ENCODE measurements around the gene RBM6.
"Not testable (repeated sequence)": the region's sequence is repeated elsewhere in the genome, so short reads cannot be mapped to it uniquely, and the experiment has no call there.

Gene RBM6

GRCh38 chr3:49917806-49918590 is 22.0 kb upstream of the RBM6 start:
- DNase-seq (ENCODE audit: low spot score): not testable (repeated sequence)

GRCh38 chr3:49924683-49925082 is 15.3 kb upstream of the RBM6 start:
- peak; percentile 69 for DNase-seq (ENCODE audit: low spot score)

DNA sequence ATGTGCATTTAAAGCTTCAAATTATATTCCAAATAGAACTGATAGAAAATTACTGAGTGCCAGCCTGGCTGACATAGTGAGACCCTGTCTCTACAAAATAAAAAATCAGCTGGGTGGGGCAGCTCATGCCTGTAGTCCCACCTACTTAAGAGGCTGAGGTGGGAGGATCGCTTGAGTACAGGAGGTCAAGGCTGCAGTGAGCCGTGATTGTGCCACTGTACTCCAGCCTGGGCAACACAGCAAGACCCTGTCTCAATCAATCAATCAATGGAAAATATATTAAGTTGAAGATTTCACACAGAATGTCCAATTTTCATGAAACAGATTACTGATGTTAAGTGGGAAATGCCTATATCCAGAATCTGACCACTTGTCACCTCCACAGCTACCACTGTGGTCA is 14.5 kb upstream of the RBM6 start:
- DNase-seq (ENCODE audit: low spot score): no peak

GRCh38 chr3:49926117-49926728 is 13.7 kb upstream of the RBM6 start:
- DNase-seq (ENCODE audit: low spot score): no peak

DNA sequence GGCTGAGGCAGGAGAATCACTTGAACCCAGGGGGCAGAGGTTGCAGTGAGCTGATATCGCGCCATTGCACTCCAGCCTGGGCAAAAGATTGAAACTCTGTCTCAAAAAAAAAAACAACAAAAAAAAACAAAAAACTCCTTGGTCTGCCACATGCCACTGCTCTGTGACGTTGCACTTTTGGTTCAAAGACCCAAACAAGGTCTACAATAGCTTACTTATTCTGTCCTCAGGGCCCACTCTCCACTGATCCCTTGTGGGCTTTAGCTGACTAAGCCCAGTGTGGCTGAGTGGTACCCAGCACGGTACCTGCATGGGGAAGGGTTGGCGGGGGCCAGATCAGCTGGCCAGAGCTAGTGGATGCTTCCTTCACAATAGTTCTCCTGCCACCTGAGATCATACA is 12.2 kb upstream of the RBM6 start:
- DNase-seq (ENCODE audit: low spot score): no peak

DNA sequence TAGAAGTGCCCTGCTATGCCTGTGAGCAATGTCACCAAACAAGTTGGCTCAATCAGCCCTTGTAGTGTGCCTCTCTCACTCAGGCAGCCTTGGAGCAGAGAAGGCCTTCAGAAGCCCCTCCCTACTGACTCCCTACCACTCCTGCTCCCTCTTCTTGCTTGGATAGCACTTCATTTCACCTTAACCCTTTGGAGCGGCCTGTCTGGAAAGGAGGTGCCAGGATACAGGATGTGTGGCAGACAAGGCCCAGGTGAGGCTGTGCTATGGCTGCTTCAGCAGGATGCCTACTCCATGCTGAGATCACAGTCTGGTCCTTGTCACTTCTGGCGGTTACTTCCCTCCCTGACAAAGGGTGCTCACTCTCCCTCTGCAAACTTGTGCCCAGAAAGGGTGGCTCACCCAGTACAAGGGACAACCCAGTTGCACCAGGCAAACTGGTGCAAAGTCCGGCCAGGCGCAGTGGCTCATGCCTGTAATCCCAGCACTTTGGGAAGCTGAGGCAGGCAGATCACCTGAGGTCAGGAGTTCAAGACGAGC is 11.4 kb upstream of the RBM6 start:
- peak; percentile 32 for DNase-seq (ENCODE audit: low spot score)

DNA sequence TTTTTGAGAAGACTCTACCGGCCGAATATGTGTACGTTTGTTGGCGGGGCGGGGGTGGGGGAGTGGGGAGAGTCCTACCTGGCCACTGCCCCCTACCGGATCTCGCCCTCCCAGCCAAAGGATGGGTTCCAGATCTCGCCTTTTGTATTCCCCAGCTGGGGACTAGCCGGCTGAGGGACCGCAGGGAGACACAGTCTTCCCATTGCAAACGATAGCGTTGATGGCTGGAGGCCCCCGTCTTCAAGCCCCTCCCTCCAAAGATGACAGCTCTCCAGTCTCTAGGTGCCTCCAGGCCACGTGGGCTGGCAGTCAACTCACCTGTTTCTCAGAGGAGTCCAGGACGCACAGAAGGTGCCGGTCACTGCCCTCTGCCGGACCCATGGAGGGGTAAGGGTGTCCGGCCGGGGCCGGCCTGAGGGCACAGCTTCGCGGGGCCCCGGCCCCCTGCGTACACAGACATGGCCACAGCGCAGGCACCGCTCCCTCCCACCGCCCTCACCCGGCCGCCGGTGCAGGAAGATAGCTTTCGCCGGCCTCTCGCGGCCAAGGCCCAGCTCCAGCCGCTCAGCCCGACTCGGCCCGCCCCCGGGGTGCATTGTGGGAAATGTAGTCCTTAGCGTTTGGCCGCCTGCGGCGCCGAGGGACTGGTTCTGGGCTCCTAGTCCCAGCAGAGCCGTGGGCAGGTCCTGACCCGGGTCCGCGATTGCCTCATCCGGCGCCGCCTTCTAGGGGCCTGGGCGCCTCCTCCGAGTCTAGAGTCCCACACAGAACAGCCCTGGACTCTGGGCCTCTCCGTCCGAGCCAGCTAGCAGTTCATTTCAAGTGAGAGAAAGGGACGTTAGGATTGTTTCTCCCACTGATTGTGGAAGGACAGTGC is 10.4 kb upstream of the RBM6 start, which contains the start of gene MON1A:
MON1A (minus strand) TSS at position 521 of the 877 bp plus-strand sequence. CDS start 16,465 bp downstream, outside the sequence.
- peak; percentile 91 for DNase-seq (ENCODE audit: low spot score)

- DNase-seq (ENCODE audit: low spot score): no peak
These were observed 9.7 kb upstream of the RBM6 start for GRCh38 chr3:49930168-49930690.

DNA sequence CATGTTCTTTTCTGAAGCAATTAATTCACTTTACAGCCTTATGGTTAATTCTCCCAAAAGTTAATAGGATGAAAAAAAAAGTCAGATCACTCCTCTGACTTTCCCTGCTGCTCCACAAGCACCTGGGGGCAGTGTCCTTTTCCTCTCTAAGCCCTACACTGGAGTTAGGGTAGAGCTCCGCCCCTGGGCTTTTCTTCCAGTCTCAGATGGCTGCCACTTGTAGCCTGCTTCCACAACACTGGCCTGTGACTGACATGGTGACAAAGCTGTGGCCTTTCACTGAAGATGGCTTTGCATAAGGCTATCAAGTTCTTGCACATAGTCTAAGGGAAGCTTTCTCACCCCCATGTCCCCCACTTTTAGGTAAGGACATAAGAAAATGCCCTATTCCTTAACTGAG is 9.0 kb upstream of the RBM6 start:
- DNase-seq (ENCODE audit: low spot score): peak; percentile 42

DNA sequence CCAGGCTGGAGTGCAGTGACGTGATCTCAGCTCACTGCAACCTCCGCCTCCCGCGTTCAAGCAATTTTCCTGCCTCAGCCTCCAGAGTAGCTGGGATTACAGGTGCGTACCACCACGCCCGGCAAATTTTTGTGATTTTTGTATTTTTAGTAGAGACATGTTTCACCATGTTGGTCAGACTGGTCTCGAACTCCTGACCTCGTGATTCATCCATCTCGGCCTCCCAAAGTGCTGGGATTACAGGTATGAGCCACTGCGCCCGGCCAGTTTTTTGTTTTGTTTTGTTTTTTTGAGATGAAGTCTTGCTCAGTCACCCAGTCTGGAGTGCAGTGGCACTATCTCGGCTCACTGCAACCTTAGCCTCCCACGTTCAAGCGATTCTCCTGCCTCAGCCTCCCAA is 7.7 kb upstream of the RBM6 start:
- DNase-seq (ENCODE audit: low spot score): not testable (repeated sequence)

- no peak for DNase-seq (ENCODE audit: low spot score)
These were observed 2.9 kb upstream of the RBM6 start for GRCh38 chr3:49937090-49937489.

DNA sequence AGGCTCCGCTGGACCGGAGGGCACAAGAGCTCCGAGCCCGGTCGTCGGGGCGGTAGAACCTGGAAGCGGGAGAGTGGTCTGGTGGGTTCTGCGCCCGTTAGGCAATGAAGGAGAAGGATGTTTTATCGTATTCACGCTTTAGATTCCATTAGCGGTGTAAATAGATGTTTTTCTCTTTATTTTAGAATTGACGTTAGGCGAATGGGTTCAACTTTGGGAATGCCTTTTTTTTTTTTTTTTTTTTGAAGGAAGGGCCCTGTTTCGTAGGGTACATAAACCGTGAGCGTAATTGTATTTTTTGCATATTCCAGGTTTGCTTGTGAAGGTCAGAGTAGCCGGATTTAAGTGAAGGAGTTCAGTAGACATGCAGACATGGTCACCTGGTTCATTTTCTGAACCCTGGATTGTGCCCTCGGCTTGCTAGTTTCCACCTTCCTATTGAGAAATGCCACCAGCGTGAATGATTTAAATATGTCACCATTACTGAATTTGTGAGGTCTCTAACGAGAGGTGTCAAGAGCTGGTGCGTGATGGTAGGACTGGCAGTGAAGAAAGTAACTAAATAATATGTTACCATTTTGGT is 808 bp downstream of the RBM6 start:
- DNase-seq (ENCODE audit: low spot score): peak; percentile 3

GRCh38 chr3:49942651-49943050 is 2.7 kb downstream of the RBM6 start:
- peak; percentile 53 for DNase-seq (ENCODE audit: low spot score)

DNA sequence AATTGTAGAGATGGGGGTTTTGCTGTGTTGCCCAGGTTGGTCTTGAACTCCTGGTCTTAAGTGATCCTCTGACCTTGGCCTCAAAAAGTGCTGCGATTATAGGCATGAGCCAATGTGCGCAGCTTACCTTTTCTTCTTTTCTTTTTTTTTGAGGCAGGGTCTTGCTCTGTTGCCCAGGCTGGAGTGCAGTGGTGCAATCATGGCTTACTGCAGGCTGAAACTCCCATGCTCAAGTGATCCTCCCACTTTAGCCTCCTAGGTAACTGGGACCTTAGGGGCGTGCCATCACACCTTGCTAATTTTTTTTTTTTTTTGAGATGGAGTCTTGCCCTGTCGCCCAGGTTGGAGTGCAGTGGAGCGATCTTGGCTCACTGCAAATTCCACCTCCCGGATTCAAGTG is 13.0 kb downstream of the RBM6 start:
- no peak for DNase-seq (ENCODE audit: low spot score)

- DNase-seq (ENCODE audit: low spot score): no peak
These were observed 15.7 kb downstream of the RBM6 start for GRCh38 chr3:49955636-49956035.

DNA sequence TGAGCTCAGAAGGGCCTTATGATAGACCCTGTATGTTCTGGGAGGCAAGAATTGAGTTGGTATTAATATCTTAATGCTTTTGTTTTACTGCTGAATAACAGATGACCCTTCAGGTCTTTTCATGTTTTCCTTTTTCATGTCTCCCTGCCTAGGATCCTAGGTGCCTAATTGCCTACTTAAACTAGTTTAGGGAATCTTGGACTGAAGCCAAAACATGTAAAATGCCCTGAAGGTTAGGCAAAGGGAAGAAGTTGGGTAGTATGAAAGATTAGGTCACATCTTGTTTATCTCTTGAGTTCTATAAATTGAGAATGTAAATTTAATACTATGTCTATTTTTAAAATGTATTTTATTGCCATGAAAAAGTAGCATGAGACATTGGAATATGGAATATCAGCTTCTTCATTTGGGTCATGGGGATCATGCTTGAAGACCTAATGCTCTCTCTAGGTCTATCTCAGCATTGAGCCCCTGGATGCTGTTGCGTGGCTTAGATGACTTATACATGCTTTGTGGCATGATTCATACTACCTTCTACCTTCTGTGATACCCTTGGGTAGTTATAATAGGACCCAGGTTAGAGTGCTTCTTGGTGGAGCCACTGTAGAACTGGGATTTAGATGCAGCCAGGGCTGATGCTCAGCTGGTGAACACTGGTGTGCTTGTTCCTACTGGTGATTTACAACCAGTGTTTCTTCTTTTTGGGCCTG is 26.4 kb downstream of the RBM6 start:
- peak; percentile 66 for DNase-seq (ENCODE audit: low spot score)

DNA sequence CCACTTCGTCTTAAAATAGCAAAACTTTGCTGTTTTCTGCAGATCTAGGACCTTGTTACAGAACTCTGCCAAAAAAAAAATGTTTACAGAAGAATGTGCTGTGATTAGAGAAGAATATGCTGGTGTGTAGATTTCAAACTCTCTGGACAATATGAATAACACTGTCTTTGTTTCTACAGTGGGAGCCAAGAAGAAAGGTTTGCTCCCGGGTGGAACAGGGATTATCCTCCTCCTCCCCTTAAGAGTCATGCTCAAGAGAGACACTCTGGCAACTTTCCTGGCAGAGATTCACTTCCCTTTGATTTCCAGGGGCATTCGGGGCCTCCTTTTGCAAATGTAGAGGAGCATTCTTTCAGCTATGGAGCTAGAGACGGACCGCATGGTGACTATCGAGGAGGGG is 27.3 kb downstream of the RBM6 start:
- DNase-seq (ENCODE audit: low spot score): no peak

- no peak for DNase-seq (ENCODE audit: low spot score)
These were observed 28.4 kb downstream of the RBM6 start for GRCh38 chr3:49968346-49968745.

DNA sequence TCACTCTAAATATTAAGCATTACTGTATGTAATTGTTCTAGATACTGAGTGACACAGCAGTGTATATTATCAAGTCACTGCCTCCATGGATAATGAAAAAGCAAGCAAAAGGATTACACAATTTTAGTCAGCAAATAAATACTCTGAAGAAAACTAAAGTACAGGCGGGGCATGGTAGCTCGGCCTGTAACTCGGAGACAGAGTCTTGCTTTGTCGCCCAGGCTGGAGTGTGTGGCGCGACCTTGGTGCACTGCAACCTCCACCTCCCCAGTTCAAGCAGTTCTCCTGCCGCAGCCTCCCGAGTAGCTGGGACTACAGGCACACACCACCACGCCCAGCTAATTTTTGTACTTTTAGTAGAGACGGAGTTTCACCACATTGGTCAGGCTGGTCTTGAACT is 32.7 kb downstream of the RBM6 start:
- DNase-seq (ENCODE audit: low spot score): no peak

- no peak for DNase-seq (ENCODE audit: low spot score)
These were observed 37.0 kb downstream of the RBM6 start for GRCh38 chr3:49976942-49977341.

DNA sequence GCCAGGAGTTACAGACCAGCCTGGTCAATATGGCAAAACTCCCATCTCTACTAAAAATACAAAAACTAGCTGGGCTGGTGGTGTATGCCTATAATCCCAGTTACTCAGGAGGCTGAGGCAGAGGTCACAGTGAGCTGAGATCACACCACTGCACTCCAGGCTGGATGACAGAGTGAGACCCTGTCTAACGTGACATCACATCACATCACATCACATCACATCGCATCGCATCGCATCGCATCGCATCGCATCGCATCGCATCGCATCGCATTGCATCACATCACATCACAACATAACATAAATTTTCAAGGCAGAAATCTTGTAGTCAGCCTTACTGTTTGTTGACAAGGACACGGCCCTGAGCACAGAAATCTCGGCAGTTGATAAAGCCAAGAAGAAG is 44.4 kb downstream of the RBM6 start:
- no peak for DNase-seq (ENCODE audit: low spot score)
